OCI-LY1 (cell line): Measurements from ENCODE around the gene EPB41L1.

ENCODE experiments used
- H2AFZ ChIP-seq: fragments of 200-600 bp; sonication (generic), shearing (Covaris generic); 2 replicates; pipeline ENCODE4 v1.6.0; 2014; ENCODE audit warnings: antibody characterized with exemption, mild to moderate bottlenecking, low read length
- H3F3A ChIP-seq: fragments of 200-600 bp; sonication (generic), shearing (Covaris generic); 2 replicates; pipeline ENCODE4 v1.6.0; 2014; ENCODE audit warnings: mild to moderate bottlenecking, antibody characterized with exemption, low read length, moderate library complexity; ENCODE audit not compliant: insufficient read depth
- H3K27ac ChIP-seq: fragments of 200-600 bp; sonication (generic); 2 replicates; pipeline ENCODE4 v1.5.1; 2014; ENCODE audit warnings: low read length, mixed run types, mild to moderate bottlenecking, low read depth; ENCODE audit not compliant: poor library complexity, severe bottlenecking
- H3K27me3 ChIP-seq: fragments of 200-600 bp; sonication (generic); 2 replicates; pipeline ENCODE4 v1.6.0; 2014; ENCODE audit warnings: antibody characterized with exemption, mild to moderate bottlenecking, low read length, moderate library complexity; ENCODE audit not compliant: insufficient read depth
- H3K36me3 ChIP-seq: fragments of 200-600 bp; sonication (generic); 2 replicates; pipeline ENCODE4 v1.6.1; 2014; ENCODE audit warnings: mild to moderate bottlenecking, antibody characterized with exemption, low read length, moderate library complexity, mixed read lengths; ENCODE audit not compliant: insufficient read depth
- H3K4me1 ChIP-seq: fragments of 200-600 bp; sonication (generic); 2 replicates; pipeline ENCODE4 v1.5.1; 2014; ENCODE audit warnings: mild to moderate bottlenecking, low read length, moderate library complexity; ENCODE audit not compliant: insufficient read depth, severe bottlenecking
- H3K4me2 ChIP-seq: fragments of 200-600 bp; sonication (generic), shearing (Covaris generic); 2 replicates; pipeline ENCODE4 v1.6.1; 2014; ENCODE audit warnings: low read length
- H3K4me3 ChIP-seq: fragments of 200-600 bp; sonication (generic); 2 replicates; pipeline ENCODE4 v1.5.1; 2014; ENCODE audit warnings: low read length, low read depth, mild to moderate bottlenecking, mixed read lengths; ENCODE audit not compliant: poor library complexity, severe bottlenecking
- H3K79me2 ChIP-seq: fragments of 200-600 bp; shearing (Covaris generic); 2 replicates; pipeline ENCODE4 v1.6.1; 2016; ENCODE audit warnings: mixed run types, low read length, mixed read lengths; ENCODE audit not compliant: insufficient read depth
- H3K9ac ChIP-seq: fragments of 200-600 bp; sonication (generic), shearing (Covaris generic); 2 replicates; pipeline ENCODE4 v1.6.1; 2014; ENCODE audit warnings: mild to moderate bottlenecking, low read length, mixed read lengths
- H3K9me2 ChIP-seq: fragments of 200-600 bp; sonication (generic), shearing (Covaris generic); 2 replicates; pipeline ENCODE4 v1.6.1; 2014; ENCODE audit warnings: low read depth, mild to moderate bottlenecking, low read length, mixed read lengths
- H3K9me3 ChIP-seq: fragments of 200-600 bp; shearing (Covaris generic); 2 replicates; pipeline ENCODE4 v1.6.1; 2014; ENCODE audit warnings: low read length, mixed read lengths
- H4K20me1 ChIP-seq: fragments of 200-600 bp; sonication (generic), shearing (Covaris generic); 2 replicates; pipeline ENCODE4 v1.6.0; 2016; ENCODE audit warnings: mild to moderate bottlenecking, low read length; ENCODE audit not compliant: insufficient read depth
- EZH2 ChIP-seq: fragments of 200-600 bp; sonication (generic), shearing (Covaris generic); IDR thresholded peaks from 2 replicates; pipeline ENCODE4 v1.8.0; 2017; ENCODE audit warnings: borderline replicate concordance, mixed run types, mild to moderate bottlenecking, antibody characterized with exemption, low read length, moderate library complexity, mixed read lengths
- TF ChIP-seq, protein P1 (sequence below): fragments of 200-600 bp; sonication (generic), shearing (Covaris generic); IDR thresholded peaks from 2 replicates; pipeline ENCODE4 v1.5.1; 2017; ENCODE audit warnings: mild to moderate bottlenecking, antibody characterized with exemption, low read length, moderate library complexity, mixed read lengths

EPB41L1 gene

DNA sequence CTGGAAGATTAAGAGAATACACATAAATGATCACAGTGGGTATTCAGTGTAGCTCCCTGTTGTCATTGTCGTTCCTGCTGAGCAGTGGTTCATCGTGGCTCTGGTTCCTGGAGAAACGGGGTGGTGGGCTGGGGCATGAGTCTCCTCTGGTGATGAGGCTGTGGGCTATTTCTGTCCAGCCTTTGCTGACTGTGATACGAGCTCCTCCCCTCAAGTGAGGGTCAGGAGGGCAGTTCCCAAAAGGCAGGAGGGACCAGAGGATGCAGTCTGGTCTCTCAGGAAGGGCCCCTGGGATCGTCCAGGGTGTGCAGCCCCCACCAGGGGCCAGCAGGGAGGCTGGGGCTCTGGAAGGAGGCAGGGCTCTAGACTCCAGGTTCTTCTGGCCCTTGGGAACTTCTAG is 120.5 kb downstream of the EPB41L1 start:
- Histone ChIP-seq H3K36me3 (no peaks in the 10 kb centered on the region), H3K27ac (no peak overlapping the region), H3K4me2 (no peak overlapping the region), H3K79me2 (no peaks in the 10 kb centered on the region), H3K9me2 (no peaks in the 10 kb centered on the region), H3F3A (no peaks in the 10 kb centered on the region), H3K27me3 (0 out of 2 replicates have a peak, but pooled peaks cover 4% of the 10 kb centered on the region), H4K20me1 (no peaks in the 10 kb centered on the region), H3K4me3 (no peak overlapping the region), H3K9ac (no peak overlapping the region), H3K9me3 (no peaks in the 10 kb centered on the region), H3K4me1 (no peaks in the 10 kb centered on the region), H2AFZ (no peak overlapping the region)
- TF ChIP-seq EZH2: no peak
- TF ChIP-seq, protein P1, sequence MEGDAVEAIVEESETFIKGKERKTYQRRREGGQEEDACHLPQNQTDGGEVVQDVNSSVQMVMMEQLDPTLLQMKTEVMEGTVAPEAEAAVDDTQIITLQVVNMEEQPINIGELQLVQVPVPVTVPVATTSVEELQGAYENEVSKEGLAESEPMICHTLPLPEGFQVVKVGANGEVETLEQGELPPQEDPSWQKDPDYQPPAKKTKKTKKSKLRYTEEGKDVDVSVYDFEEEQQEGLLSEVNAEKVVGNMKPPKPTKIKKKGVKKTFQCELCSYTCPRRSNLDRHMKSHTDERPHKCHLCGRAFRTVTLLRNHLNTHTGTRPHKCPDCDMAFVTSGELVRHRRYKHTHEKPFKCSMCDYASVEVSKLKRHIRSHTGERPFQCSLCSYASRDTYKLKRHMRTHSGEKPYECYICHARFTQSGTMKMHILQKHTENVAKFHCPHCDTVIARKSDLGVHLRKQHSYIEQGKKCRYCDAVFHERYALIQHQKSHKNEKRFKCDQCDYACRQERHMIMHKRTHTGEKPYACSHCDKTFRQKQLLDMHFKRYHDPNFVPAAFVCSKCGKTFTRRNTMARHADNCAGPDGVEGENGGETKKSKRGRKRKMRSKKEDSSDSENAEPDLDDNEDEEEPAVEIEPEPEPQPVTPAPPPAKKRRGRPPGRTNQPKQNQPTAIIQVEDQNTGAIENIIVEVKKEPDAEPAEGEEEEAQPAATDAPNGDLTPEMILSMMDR: no peak

DNA sequence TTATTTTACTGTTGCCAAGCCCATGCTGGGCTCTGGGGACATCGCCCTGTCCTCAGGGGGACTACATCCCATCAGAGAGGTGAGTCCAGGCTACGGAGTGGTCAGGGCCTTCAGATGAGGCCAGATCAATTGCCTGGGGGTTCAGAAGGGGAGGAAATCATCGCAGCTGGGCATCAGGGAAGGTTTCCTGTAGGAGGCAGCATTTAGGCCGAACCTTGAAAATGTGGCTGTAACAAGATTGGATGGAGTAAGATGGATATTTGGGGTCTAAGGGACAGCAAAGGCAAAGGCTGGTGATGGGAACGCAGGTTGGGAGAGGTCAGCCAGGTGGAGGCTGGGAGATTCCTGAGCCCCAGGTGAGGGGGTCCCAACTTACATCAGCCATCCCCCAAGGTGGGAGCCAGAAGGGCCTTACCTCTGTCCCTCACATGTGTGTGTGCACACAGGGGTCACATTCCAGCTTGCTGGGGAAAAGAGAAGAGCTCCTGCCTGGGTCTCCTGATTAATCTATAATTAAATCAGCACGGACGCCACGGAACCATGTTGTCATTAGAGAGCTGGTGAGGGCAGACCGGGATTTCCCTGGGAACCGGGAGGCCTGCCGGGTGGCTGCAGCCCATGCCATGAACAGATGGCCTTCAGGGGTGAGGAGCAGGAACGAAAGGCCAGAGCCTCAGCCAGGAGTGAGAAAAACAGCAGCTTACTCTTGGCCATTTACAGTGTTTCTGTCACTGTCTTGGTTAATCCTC is 121.1 kb downstream of the EPB41L1 start:
- no peaks in the 10 kb centered on the region for H3K9me3 ChIP-seq
- TF ChIP-seq, protein P1: no peak
- no peak for TF ChIP-seq EZH2
- H3K4me2 ChIP-seq: no peak overlapping the region
- no peaks in the 10 kb centered on the region for H3F3A ChIP-seq
- no peak overlapping the region for H2AFZ ChIP-seq
- no peak overlapping the region for H3K9ac ChIP-seq
- H3K27me3 ChIP-seq: 0 out of 2 replicates have a peak, but pooled peaks cover 4% of the 10 kb centered on the region
- no peaks in the 10 kb centered on the region for H4K20me1 ChIP-seq
- H3K4me3 ChIP-seq: no peak overlapping the region
- no peak overlapping the region for H3K27ac ChIP-seq
- no peaks in the 10 kb centered on the region for H3K36me3 ChIP-seq
- H3K79me2 ChIP-seq: no peaks in the 10 kb centered on the region
- H3K4me1 ChIP-seq: no peaks in the 10 kb centered on the region
- no peaks in the 10 kb centered on the region for H3K9me2 ChIP-seq

DNA sequence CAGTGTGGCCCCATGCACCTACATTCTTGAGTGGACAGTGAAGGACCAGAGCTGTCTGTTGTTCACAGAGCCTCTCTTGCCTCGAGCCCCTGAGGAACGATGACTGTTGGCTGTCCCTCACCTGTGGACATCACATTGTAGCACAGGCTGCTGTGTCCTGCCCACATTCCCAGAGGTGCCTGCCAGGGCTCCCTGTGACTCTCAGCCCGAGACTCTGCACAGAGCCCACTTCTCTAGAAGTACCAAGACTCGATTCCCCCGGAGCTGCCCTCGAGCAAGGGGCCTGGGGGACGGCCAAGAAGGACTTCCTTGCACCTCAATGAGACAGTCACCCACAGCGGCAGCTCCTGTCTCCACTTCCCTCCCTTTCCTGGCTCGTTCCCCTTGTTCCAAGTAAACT is 123.0 kb downstream of the EPB41L1 start:
- H3K4me2 ChIP-seq: no peak overlapping the region
- no peaks in the 10 kb centered on the region for H4K20me1 ChIP-seq
- no peaks in the 10 kb centered on the region for H3K9me2 ChIP-seq
- no peaks in the 10 kb centered on the region for H3K4me1 ChIP-seq
- 0 out of 2 replicates have a peak, but pooled peaks cover 4% of the 10 kb centered on the region for H3K27me3 ChIP-seq
- H3K9ac ChIP-seq: no peak overlapping the region
- no peaks in the 10 kb centered on the region for H3F3A ChIP-seq
- no peak overlapping the region for H3K27ac ChIP-seq
- TF ChIP-seq EZH2: no peak
- TF ChIP-seq, protein P1: no peak
- no peak overlapping the region for H2AFZ ChIP-seq
- H3K79me2 ChIP-seq: no peaks in the 10 kb centered on the region
- H3K4me3 ChIP-seq: no peak overlapping the region
- no peaks in the 10 kb centered on the region for H3K9me3 ChIP-seq
- H3K36me3 ChIP-seq: no peaks in the 10 kb centered on the region
